HepG2 (cell line): Measurements from ENCODE around the gene ASTN1. TPM values are rescaled to one million over a fixed set of nuclear protein-coding genes. Genes with fewer than 3 reads are reported as not detected.

Experiments
- ATAC-seq: fragments of 200-7000 bp; cut with Tn5 transposase; 3 replicates; pipeline ENCODE4 v1.9.1; 2020; ENCODE audit warnings: mild to moderate bottlenecking, moderate library complexity
- BruUV-seq: library from RNA; stranded (reverse); fragments of 400-500 nt; replicated peaks from 2 replicates; lab custom pipeline; 2021; lab: Mats Ljungman, UMichigan
- CTCF ChIA-PET: fragments of 300-600 bp; formaldehyde crosslinking; extraction: SDS; loops from one replicate; lab custom pipeline; 2021; ENCODE audit warnings: low total read pairs, inconsistent platforms, low intra/inter-chr PET ratio; lab: Yijun Ruan, JAX
- POLR2A ChIA-PET: fragments of 350-600 bp; sonication (Branson Sonifier 250); formaldehyde crosslinking; loops from one replicate; lab custom pipeline; 2020; ENCODE audit warnings: antibody characterized with exemption, inconsistent platforms; lab: Yijun Ruan, JAX
- DNase-seq: peaks from one replicate; pipeline ENCODE4 v3.0.0-alpha.2; 2015; ENCODE audit warnings: low spot score
- FAIRE-seq: peaks from 3 replicates; lab custom pipeline; 2011; peaks lifted over from hg19 to GRCh38; lab: Jason Lieb, UNC
- H2AFZ ChIP-seq: one replicate; pipeline ENCODE4 v1.6.1; 2011; ENCODE audit warnings: low read length, inconsistent platforms
- H3K27ac ChIP-seq: fragments of 300-600 bp; 3 replicates; pipeline ENCODE4 v1.8.0; 2011; ENCODE audit warnings: mixed run types, mild to moderate bottlenecking, mixed read lengths, low read length, inconsistent platforms; ENCODE audit not compliant: insufficient read depth; ENCODE audit errors: extremely low read length
- H3K27me3 ChIP-seq, 2 experiments: fragments of 200-600 bp in 1 of 2; 2 replicates in 1 of 2; 3 replicates in 1 of 2; pipeline versions ENCODE4 v1.6.0 to v1.8.0; 2011; ENCODE audit warnings: low read length in 2 of 2, mild to moderate bottlenecking in 2 of 2, moderate library complexity in 2 of 2, inconsistent platforms in 1 of 2; ENCODE audit not compliant: insufficient read depth in 2 of 2, control insufficient read depth in 1 of 2
- H3K36me3 ChIP-seq, 2 experiments: fragments of 200-600 bp in 1 of 2; replicated peaks in 1 of 2; 2 replicates in 1 of 2; 3 replicates in 1 of 2; pipeline versions ENCODE4 v1.5.1 to v1.8.0; 2011; ENCODE audit warnings: low read length in 2 of 2, inconsistent platforms in 1 of 2; ENCODE audit not compliant: insufficient read depth in 2 of 2, control insufficient read depth in 1 of 2
- H3K4me1 ChIP-seq: 2 replicates; pipeline ENCODE4 v1.5.1; 2012; ENCODE audit warnings: low read length, inconsistent platforms; ENCODE audit not compliant: insufficient read depth
- H3K4me2 ChIP-seq: 2 replicates; pipeline ENCODE4 v1.6.0; 2011; ENCODE audit warnings: low read depth, low read length, inconsistent platforms
- H3K4me3 ChIP-seq, 3 experiments: fragments of 200-600 bp in 1 of 3; sonication (generic), shearing (Covaris generic) in 1 of 3; replicated peaks in 1 of 3; 2 replicates each; pipeline ENCODE4 v1.5.1; 2011 to 2016; ENCODE audit warnings: low read length in 3 of 3, inconsistent platforms in 2 of 3, low read depth in 2 of 3, mild to moderate bottlenecking in 2 of 3, control low read depth in 1 of 3, mixed read lengths in 1 of 3; ENCODE audit not compliant: insufficient read depth in 1 of 3
- H3K79me2 ChIP-seq: one replicate; pipeline ENCODE4 v1.6.1; 2011; ENCODE audit warnings: low read length, inconsistent platforms; ENCODE audit not compliant: insufficient read depth
- H3K9ac ChIP-seq: 2 replicates; pipeline ENCODE4 v1.6.0; 2011; ENCODE audit warnings: mild to moderate bottlenecking, low read depth, low read length, inconsistent platforms; ENCODE audit not compliant: insufficient read depth
- H3K9me3 ChIP-seq: 2 replicates; pipeline ENCODE4 v1.5.1; 2012; ENCODE audit warnings: mild to moderate bottlenecking, low read length
- H4K20me1 ChIP-seq: 2 replicates; pipeline ENCODE4 v1.6.0; 2011; ENCODE audit warnings: inconsistent platforms, mild to moderate bottlenecking, low read length, moderate library complexity; ENCODE audit not compliant: insufficient read depth
- CREBL2 ChIP-seq: sonication (generic); formaldehyde crosslinking; IDR thresholded peaks from 2 replicates; pipeline ENCODE4 v1.8.1; 2023; ENCODE audit warnings: missing genetic modification reagents, mild to moderate bottlenecking, borderline replicate concordance
- CSRNP1 ChIP-seq: sonication (generic); formaldehyde crosslinking; IDR thresholded peaks from 2 replicates; pipeline ENCODE4 v1.8.1; 2023; ENCODE audit warnings: mild to moderate bottlenecking, missing genetic modification reagents
- EZH2 ChIP-seq: conservative IDR thresholded peaks from 2 replicates; pipeline ENCODE4 v1.6.1; 2012; ENCODE audit warnings: mild to moderate bottlenecking, low read depth, low read length, moderate library complexity
- FOXP4 ChIP-seq: sonication (generic); formaldehyde crosslinking; IDR thresholded peaks from 2 replicates; pipeline ENCODE4 v1.4.0; 2020; ENCODE audit warnings: missing genetic modification reagents
- GLI4 ChIP-seq: sonication (generic); formaldehyde crosslinking; IDR thresholded peaks from 2 replicates; pipeline ENCODE4 v1.5.1; 2020; ENCODE audit warnings: missing genetic modification reagents, mild to moderate bottlenecking, moderate library complexity, borderline replicate concordance
- HNRNPUL1 ChIP-seq: fragments of 200-400 bp; formaldehyde crosslinking; IDR thresholded peaks from 2 replicates; pipeline ENCODE4 v1.6.1; 2017; ENCODE audit warnings: low read depth, mild to moderate bottlenecking, low read length, moderate library complexity
- KDM5A ChIP-seq: fragments of 200-600 bp; sonication (generic); IDR thresholded peaks from 2 replicates; pipeline ENCODE4 v1.7.0; 2018; ENCODE audit warnings: antibody characterized with exemption, mild to moderate bottlenecking, low read length, borderline replicate concordance
- MAFG ChIP-seq: sonication (generic); formaldehyde crosslinking; IDR thresholded peaks from 2 replicates; pipeline ENCODE4 v1.5.1; 2020; ENCODE audit warnings: mild to moderate bottlenecking, missing genetic modification reagents
- TEF ChIP-seq: sonication (generic); formaldehyde crosslinking; IDR thresholded peaks from 2 replicates; pipeline ENCODE4 v1.5.0; 2020; ENCODE audit warnings: missing genetic modification reagents
- THAP7 ChIP-seq: sonication (generic); formaldehyde crosslinking; IDR thresholded peaks from 2 replicates; pipeline ENCODE4 v1.8.1; 2023; ENCODE audit warnings: mild to moderate bottlenecking, missing genetic modification reagents
- THRA ChIP-seq: sonication (generic); formaldehyde crosslinking; IDR thresholded peaks from 2 replicates; pipeline ENCODE4 v1.4.0; 2020; ENCODE audit warnings: missing genetic modification reagents, borderline replicate concordance
- ZNF441 ChIP-seq: sonication (generic); formaldehyde crosslinking; IDR thresholded peaks from 2 replicates; pipeline ENCODE4 v1.7.0; 2021; ENCODE audit warnings: missing genetic modification reagents, borderline replicate concordance
- ZNF737 ChIP-seq: sonication (generic); formaldehyde crosslinking; IDR thresholded peaks from 2 replicates; pipeline ENCODE4 v1.5.0; 2020; ENCODE audit warnings: missing genetic modification reagents, mild to moderate bottlenecking, borderline replicate concordance
- ZNF740 ChIP-seq: sonication (generic); formaldehyde crosslinking; IDR thresholded peaks from 2 replicates; pipeline ENCODE4 v1.4.0; 2020; ENCODE audit warnings: missing genetic modification reagents
- ZNF878 ChIP-seq: sonication (generic); formaldehyde crosslinking; IDR thresholded peaks from 2 replicates; pipeline ENCODE4 v1.8.1; 2023; ENCODE audit warnings: mild to moderate bottlenecking, missing genetic modification reagents, moderate library complexity
- WGBS: methylation state at CpG from one replicate; pipeline ENCODE4 v1.1.6; 2017; ENCODE audit warnings: low lambda C conversion rate; 5-methylcytosine and 5-hydroxymethylcytosine counted together
- in situ Hi-C: cut with HindIII; loops from 2 replicates; pipeline ENCODE4 v1.10.0; 2017; ENCODE audit warnings: low pct_unique_long_range_greater_than_20kb; ENCODE audit not compliant: extremely low pct_ligation_motif_present
- intact Hi-C: fragments of 100-400 bp; cut with micrococcal nuclease; formaldehyde crosslinking; loops from one replicate; pipeline ENCODE4 v1.10.0; 2022; ENCODE audit not compliant: unreplicated experiment
- polyA plus RNA-seq, 8 experiments: library from polyadenylated mRNA; depleted of rRNA in 3 of 8; stranded (reverse) in 7 of 8; unstranded in 1 of 8; fragments of >200 nt; fragmentation: Illumina TruSeq in 4 of 8; extraction: Trizol in 4 of 8; gene quantifications; 2 replicates each; pipeline versions ENCODE4 v1.2.1 to v1.2.3, GENCODE V29; 2011 to 2016; ENCODE audit warnings: low read depth in 4 of 8, missing spikeins in 1 of 8, mixed read lengths in 1 of 8; ENCODE audit not compliant: insufficient read depth in 1 of 8
- total RNA-seq, 5 experiments: library from RNA; depleted of rRNA; stranded (reverse); fragments of >200 nt; fragmentation: Illumina TruSeq; extraction: Trizol; gene quantifications; 2 replicates each; pipeline ENCODE4 v1.2.3, GENCODE V29; 2016; ENCODE audit warnings: low read depth in 1 of 5

Gene ASTN1
- total and polyA plus RNA-seq, 2 of the 13 experiments (the other 11 are each of a cell fraction or from before 2014, with no cell fraction given) = not detected

- Histone ChIP-seq H3K4me3 (no peak overlapping the region), H3K79me2 (no peaks in the 10 kb centered on the region), H3K9ac (no peak overlapping the region), H4K20me1 (no peaks in the 10 kb centered on the region), H3K4me2 (no peak overlapping the region), H2AFZ (no peak overlapping the region), H3K27ac (no peak overlapping the region), H3K27me3 (0 out of 5 replicates have a peak, but pooled peaks cover 0 to 3% of the 10 kb centered on the region in 2 experiments), H3K36me3 (no peaks in the 10 kb centered on the region), H3K9me3 (no peaks in the 10 kb centered on the region), H3K4me1 (no peaks in the 10 kb centered on the region)
- WGBS = 51% methylated on average over 10 of the region's 13 CpGs
- in situ Hi-C loops (loop anchor here (5.0 to 25.0 kb wide), 3 partner anchors 323 to 907 kb away; no protein-coding TSS in a partner anchor), intact Hi-C loops (no loop called here)
- FAIRE-seq = no peak
- no peak for DNase-seq
- CTCF ChIA-PET = interaction anchor here (1.2 to 3.0 kb wide), 3 partner anchors 320 to 505 kb away, joined by 4 to 31 read pairs (median 4); no protein-coding TSS in a partner anchor
- BruUV-seq = no TSS peak
- POLR2A ChIA-PET = no interaction called here
- ATAC-seq = no peak
- no peak for TF ChIP-seq FOXP4 (CRISPR knock-in tag)
- TF ChIP-seq CSRNP1 (CRISPR knock-in tag) = no peak
- no peak for TF ChIP-seq ZNF740 (CRISPR knock-in tag)
- TF ChIP-seq TEF (CRISPR knock-in tag) = no peak
- TF ChIP-seq EZH2 = no peak
- TF ChIP-seq ZNF737 (CRISPR knock-in tag) = no peak
- no peak for TF ChIP-seq THAP7 (CRISPR knock-in tag)
- TF ChIP-seq ZNF441 = no peak
- no peak for TF ChIP-seq THRA (CRISPR knock-in tag)
- no peak for TF ChIP-seq HNRNPUL1
- no peak for TF ChIP-seq GLI4 (CRISPR knock-in tag)
- no peak for TF ChIP-seq ZNF878
- no peak for TF ChIP-seq MAFG
- TF ChIP-seq CREBL2 (CRISPR knock-in tag) = no peak
- no peak for TF ChIP-seq KDM5A
These were observed 284.5 kb downstream of the ASTN1 start for GRCh38 chr1:176879784-176880620.
